GM11168 (cell line): ENCODE data around the gene ZNF862.

Experiments
- in situ Hi-C: fragments of 300-500 bp; cut with MboI; formaldehyde crosslinking; loops from one replicate; pipeline ENCODE4 v1.12.0; 2022; ENCODE audit warnings: low sequenced_read_pairs; ENCODE audit not compliant: unreplicated experiment

ZNF862 gene

GRCh38 chr7:149808311-149808710 lies 29.9 kb upstream of the ZNF862 start:
- in situ Hi-C loops, result no loop called here

GRCh38 chr7:149809215-149809614 lies 29.0 kb upstream of the ZNF862 start:
- in situ Hi-C loops, result no loop called here

DNA sequence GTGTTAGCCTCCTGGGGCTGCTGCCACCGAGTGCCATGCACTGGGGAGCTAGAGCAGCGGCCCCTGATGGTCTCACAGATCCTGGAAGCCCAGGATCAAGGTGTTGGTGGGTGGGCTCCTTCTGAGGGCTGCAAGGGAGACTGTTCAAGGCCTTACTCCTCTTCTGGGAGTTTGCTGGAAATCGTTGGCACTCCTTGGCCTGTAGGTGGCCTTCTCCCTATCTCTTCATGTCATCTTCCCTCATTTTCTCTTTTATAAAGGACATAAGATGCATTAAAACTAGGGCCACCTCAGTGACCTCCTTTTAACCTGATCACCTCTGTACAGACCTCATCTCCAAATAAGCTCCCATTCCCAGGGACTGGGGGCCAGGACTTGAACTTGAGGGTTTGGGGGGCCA lies 27.0 kb upstream of the ZNF862 start:
- in situ Hi-C loops, result no loop called here

- in situ Hi-C loops, result no loop called here
Observed at GRCh38 chr7:149811831-149812490, 26.2 kb upstream of the ZNF862 start.

GRCh38 chr7:149813254-149814035 lies 24.7 kb upstream of the ZNF862 start:
- in situ Hi-C loops, result no loop called here

- in situ Hi-C loops, result no loop called here
Observed at GRCh38 chr7:149814494-149814893, 23.7 kb upstream of the ZNF862 start.

DNA sequence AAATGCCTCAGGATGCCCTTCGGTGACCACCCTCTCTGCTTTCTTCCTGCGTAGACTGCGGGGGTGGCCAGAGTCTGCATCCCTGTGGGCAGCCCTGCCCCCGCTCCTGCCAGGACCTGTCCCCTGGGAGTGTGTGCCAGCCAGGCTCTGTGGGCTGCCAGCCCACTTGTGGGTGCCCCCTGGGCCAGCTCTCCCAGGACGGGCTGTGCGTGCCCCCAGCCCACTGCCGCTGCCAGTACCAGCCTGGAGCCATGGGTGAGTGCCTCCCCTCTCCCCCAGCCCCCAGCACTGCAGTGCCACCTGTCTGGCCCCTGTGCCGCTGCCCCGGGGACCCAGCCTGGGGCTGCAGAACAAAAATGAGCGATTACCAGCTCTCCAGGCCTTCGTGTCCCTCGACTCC lies 23.1 kb upstream of the ZNF862 start:
- in situ Hi-C loops, result no loop called here

- in situ Hi-C loops, result no loop called here
Observed at GRCh38 chr7:149815661-149816266, 22.4 kb upstream of the ZNF862 start.

DNA sequence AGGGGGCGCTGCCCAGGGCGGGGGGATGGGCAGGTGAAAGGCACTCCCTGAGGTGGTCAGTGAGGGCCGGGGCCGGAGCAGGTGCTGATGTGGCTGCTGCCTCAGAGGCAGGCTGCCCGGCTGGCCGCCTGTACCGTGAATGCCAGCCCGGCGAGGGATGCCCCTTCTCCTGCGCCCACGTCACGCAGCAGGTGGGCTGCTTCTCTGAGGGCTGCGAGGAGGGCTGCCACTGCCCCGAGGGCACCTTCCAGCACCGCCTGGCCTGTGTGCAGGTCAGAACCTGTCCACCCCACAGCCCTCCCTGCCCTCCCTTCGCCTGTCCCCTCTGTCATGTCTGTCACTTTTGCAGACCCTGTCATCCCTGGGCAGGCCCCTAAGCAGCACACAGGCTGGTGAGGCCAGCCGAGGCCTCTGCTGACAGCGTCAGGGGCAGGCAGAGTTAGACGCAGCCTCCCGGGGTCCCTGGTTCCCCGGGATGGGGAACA lies 21.9 kb upstream of the ZNF862 start:
- in situ Hi-C loops, result no loop called here

GRCh38 chr7:149816794-149817193 lies 21.4 kb upstream of the ZNF862 start:
- in situ Hi-C loops, result no loop called here

- in situ Hi-C loops, result no loop called here
Observed at GRCh38 chr7:149817301-149817771, 20.8 kb upstream of the ZNF862 start.

- in situ Hi-C loops, result no loop called here
Observed at GRCh38 chr7:149817836-149818535, 20.2 kb upstream of the ZNF862 start.

- in situ Hi-C loops, result no loop called here
Observed at GRCh38 chr7:149818536-149818840, 19.7 kb upstream of the ZNF862 start.

GRCh38 chr7:149819141-149819960 lies 18.8 kb upstream of the ZNF862 start:
- in situ Hi-C loops, result no loop called here

GRCh38 chr7:149819961-149820340 lies 18.2 kb upstream of the ZNF862 start:
- in situ Hi-C loops, result no loop called here

- in situ Hi-C loops, result no loop called here
Observed at GRCh38 chr7:149820622-149821190, 17.5 kb upstream of the ZNF862 start.

GRCh38 chr7:149821191-149822148 lies 16.7 kb upstream of the ZNF862 start:
- in situ Hi-C loops, result no loop called here

DNA sequence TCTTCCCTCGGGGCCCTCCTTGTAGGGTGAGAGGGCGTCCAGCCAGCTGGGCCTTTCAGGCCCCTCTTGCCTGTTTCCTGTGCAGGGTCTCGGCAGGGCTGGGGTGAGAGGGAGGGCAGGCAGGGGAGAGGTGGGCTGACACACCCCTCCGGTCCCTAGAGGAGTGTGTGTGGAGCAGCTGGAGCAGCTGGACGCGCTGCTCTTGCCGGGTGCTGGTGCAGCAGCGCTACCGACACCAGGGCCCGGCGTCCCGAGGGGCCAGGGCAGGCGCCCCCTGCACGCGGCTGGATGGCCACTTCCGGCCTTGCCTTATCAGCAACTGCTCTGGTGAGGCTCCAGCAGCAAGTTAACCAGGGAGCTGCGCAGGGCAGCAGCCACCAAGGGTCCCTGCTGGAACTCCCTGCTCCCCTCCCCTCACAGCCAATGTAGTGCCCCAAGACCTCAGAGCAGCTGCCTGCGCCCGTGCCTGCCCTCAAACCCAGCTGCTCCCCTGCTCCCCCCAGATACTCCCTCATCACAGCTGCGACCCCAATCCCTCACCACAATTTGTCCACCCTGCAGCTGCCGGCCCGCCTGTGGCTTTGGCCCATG lies 15.7 kb upstream of the ZNF862 start:
- in situ Hi-C loops, result no loop called here
